ENCODE measurements around the gene LYPD4.
A peak's percentile ranks its signal among the peaks of the same experiment; 100 is the strongest.

GRCh38 chr19:41795031-41795461, 49.4 kb downstream of the LYPD4 start:
- TF ChIP-seq, protein P1, sequence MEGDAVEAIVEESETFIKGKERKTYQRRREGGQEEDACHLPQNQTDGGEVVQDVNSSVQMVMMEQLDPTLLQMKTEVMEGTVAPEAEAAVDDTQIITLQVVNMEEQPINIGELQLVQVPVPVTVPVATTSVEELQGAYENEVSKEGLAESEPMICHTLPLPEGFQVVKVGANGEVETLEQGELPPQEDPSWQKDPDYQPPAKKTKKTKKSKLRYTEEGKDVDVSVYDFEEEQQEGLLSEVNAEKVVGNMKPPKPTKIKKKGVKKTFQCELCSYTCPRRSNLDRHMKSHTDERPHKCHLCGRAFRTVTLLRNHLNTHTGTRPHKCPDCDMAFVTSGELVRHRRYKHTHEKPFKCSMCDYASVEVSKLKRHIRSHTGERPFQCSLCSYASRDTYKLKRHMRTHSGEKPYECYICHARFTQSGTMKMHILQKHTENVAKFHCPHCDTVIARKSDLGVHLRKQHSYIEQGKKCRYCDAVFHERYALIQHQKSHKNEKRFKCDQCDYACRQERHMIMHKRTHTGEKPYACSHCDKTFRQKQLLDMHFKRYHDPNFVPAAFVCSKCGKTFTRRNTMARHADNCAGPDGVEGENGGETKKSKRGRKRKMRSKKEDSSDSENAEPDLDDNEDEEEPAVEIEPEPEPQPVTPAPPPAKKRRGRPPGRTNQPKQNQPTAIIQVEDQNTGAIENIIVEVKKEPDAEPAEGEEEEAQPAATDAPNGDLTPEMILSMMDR (IDR thresholded peaks at IDR 0.05), result peak; percentile 55 to 83 (median 70)
- no peak for TF ChIP-seq POLR2A (IDR thresholded peaks at IDR 0.05)

Data from thyroid gland (tissue), 4 donors.